Cardiac ventricle fibroblast (primary cell): ENCODE measurements around the gene SPDYE2. TPM values are rescaled to one million over a fixed set of nuclear protein-coding genes. Genes with fewer than 3 reads are reported as not detected.

Source experiments
- total RNA-seq: library from RNA; depleted of rRNA; stranded (reverse); fragments of >200 nt; gene quantifications from 2 replicates; pipeline ENCODE4 v1.2.3, GENCODE V29; 2015

The SPDYE2 gene, protein sequence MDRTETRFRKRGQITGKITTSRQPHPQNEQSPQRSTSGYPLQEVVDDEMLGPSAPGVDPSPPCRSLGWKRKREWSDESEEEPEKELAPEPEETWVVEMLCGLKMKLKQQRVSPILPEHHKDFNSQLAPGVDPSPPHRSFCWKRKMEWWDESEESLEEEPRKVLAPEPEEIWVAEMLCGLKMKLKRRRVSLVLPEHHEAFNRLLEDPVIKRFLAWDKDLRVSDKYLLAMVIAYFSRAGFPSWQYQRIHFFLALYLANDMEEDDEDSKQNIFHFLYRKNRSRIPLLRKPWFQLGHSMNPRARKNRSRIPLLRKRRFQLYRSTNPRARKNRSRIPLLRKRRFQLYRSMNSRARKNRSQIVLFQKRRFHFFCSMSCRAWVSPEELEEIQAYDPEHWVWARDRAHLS
- total RNA-seq = not detected in 2 replicates

DNA sequence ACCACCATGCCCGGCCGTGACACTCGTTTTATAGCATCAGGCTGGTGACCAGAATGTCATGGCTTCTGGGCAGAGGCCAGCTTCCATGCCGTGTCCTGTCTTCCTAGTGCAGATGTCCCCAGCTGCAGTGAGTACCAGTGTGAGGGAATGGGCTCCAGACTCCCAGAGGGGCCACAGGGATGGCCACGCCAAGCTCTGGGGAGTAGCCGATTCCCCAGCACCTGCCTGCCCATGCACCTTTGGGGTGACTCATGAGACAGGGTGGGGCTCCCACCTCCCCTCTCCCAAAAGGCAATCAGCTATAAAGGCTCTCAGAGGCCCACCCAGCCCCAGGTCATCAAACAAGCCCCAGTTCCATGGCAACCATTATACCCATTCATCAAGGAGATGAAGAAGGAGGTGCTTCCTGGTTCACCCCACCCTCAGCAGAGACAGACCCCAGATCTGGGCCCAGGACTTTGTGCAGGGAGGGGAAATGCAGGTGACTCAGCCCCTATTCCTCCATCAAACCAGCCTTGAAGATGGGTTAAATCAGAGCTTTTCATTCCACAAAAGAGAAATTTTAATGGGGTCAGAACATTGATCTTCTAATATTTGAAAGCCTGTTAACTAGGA, at the start of gene SPDYE2:
Gene SPDYE2, plus strand, starts transcription at position 419 of the 615 bp plus-strand sequence. CDS start 2,030 bp downstream, outside the sequence.

DNA sequence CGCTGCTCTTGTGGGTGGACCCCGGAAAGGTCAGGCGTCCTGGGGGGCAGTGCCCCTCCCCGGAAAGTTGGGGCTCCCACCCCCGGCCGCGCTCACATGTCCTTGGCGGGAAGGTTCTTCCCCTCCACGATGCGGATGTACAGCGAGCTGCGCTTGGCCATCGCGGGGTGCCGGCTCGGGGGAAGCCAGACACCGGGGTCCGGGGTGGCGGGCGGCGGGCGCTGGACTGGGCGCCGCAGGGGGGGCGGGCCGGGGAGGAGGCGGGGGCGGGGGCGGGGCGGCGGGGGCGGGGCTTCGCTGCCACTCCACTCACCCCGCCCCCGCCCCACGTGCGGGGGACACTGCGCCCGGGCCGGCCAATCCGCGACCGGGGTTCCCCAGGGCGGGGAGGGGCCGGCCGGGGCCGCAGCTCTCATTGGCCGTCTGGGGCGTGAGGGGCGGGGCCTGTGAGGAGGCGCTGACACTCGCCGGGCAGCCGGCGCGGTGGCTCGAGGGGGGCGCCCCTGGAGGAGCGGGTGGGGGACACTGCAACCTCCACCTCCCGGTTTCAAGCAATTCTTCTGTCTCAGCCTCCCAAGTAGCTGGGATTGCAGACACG, 33.4 kb upstream of the SPDYE2 start, which contains the start of gene RASA4B:
Gene RASA4B, minus strand, starts transcription at position 228 of the 598 bp plus-strand sequence. Its CDS starts 67 bp downstream, at position 161.

DNA sequence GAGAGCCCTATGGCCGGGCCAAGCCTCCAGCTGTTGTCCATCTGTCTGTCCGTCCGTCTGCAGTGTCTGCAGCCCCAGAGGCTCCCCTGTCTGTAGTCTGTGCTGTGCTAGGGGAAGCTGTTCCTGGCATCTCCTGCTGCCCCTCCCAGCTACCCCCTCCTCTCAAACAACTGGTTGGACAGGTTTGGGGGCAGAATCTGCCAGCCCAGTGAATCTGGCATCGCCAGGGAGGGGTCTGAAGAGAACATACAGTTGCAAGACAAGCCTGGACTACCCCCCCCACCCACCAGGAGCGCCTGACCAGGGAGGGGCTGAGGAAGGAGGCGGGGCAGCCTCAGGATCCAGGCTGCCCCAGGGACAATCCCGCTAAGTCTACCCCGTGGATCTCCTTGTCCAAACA, 7.4 kb upstream of the SPDYE2 start, which contains the start of gene UPK3BL2:
Gene UPK3BL2, minus strand, starts transcription at position 101 of the 400 bp plus-strand sequence. Its CDS starts 60 bp downstream, at position 41.

DNA sequence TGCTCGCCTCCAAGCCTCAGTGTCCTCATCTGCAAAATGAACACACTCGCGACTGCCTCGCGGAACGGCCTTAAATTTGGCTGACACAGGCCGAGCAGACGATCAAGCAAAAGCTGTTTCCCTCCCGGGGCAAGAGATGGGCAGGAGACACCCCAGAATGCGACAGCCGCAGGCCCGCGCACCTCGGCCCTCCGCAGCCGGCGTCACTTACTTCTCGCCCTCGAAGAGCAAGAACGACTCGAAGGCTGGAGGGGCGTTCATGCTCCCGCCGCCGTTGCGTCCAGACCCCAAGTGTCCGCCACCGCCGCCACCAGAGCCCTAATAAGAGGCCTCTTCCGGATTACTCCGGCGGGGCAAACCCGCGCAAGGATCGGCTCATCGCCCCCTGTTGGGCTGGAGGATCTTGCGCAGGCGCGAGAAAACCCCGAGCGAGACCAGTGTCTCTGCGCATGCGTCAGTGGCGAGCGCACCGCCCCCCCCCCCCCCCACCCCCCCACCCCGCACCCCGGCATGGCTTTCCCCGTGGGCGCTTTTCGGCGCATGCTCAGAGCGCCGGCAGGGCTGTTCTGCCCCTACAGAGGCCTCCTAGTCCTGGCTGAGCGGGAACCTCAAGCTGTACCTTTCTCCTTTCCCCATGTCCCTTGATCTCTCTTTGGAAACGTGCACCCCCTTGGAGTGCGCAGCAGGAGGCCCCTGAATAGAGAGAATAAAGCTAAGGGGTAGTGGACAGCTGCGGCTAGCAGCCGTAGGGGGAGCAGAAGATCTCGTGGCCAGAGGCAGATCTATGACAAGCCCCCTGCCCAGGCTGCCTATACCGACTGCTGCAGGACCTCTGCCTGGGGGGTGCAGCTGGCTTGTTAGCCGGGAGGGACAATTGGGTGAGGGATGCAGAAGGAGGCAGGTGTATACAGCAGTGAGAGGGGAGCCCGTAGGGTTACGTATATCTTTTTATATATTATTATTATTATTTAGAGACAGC, 21.5 kb downstream of the SPDYE2 start, which contains the start of gene POLR2J3:
Gene POLR2J3, minus strand, starts transcription at position 323 of the 979 bp plus-strand sequence. Its CDS starts 62 bp downstream, at position 261.

Other genes with a start within 250 kb of the SPDYE2 start
- not detected in 2 replicates for gene SPDYE6, start 194.8 kb upstream of the SPDYE2 start, total RNA-seq
- 9.4 and 15.3 TPM in 2 replicates for gene PRKRIP1, start 154.9 kb upstream of the SPDYE2 start, total RNA-seq
- 27.7 and 42.7 TPM in 2 replicates for gene ORAI2, start 117.7 kb upstream of the SPDYE2 start, total RNA-seq
- 12.0 and 17.9 TPM in 2 replicates for gene ALKBH4, start 86.4 kb upstream of the SPDYE2 start, total RNA-seq
- gene LRWD1, start 86.2 kb upstream of the SPDYE2 start, total RNA-seq = 11.8 and 13.9 TPM in 2 replicates
- 20.0 and 21.8 TPM in 2 replicates for gene POLR2J, start 72.3 kb upstream of the SPDYE2 start, total RNA-seq
- 2.6 and 5.3 TPM in 2 replicates for gene RASA4B, start 33.4 kb upstream of the SPDYE2 start, total RNA-seq
- 0.54 and 3.1 TPM in 2 replicates for gene UPK3BL2, start 7.5 kb upstream of the SPDYE2 start, total RNA-seq
- 11.2 and 13.5 TPM in 2 replicates for gene POLR2J3, start 21.4 kb downstream of the SPDYE2 start, total RNA-seq
- 5.1 and 7.1 TPM in 2 replicates for gene RASA4, start 65.5 kb downstream of the SPDYE2 start, total RNA-seq
- 16.7 and 20.5 TPM in 2 replicates for gene UPK3BL1, start 91.6 kb downstream of the SPDYE2 start, total RNA-seq
- gene SPDYE2B, start 99.1 kb downstream of the SPDYE2 start, total RNA-seq = not detected in 2 replicates
- gene POLR2J2, start 120.4 kb downstream of the SPDYE2 start, total RNA-seq = 1.5 and 2.1 TPM in 2 replicates
- gene FAM185A, start 197.8 kb downstream of the SPDYE2 start, total RNA-seq = 9.4 and 17.3 TPM in 2 replicates